ENCODE measurements around the gene ENTPD6.

ENTPD6 gene

GRCh38 chr20:25269057-25269832, 73.7 kb downstream of the ENTPD6 start:
- H3K9me3 Mint-ChIP-seq, result peaks cover 14% of the 10 kb centered on the region
- H3K36me3 Mint-ChIP-seq (ENCODE audit: low read depth), result peaks cover 72% of the 10 kb centered on the region
- DNase-seq, result no peak
- H3K27me3 Mint-ChIP-seq (ENCODE audit: low read depth, poor library complexity), result no peaks in the 10 kb centered on the region
- H3K4me3 Mint-ChIP-seq, result no peak overlapping the region
- H3K27ac Mint-ChIP-seq, result no peak overlapping the region
- no peak for TF ChIP-seq CTCF (IDR thresholded peaks at IDR 0.05)
- no peaks in the 10 kb centered on the region for H3K4me1 Mint-ChIP-seq

GRCh38 chr20:25269833-25270170, 74.3 kb downstream of the ENTPD6 start:
- Mint-ChIP-seq H3K36me3 (ENCODE audit: low read depth) (peaks cover 67% of the 10 kb centered on the region), H3K27me3 (ENCODE audit: low read depth, poor library complexity) (no peaks in the 10 kb centered on the region), H3K27ac (no peak overlapping the region), H3K9me3 (peaks cover 8% of the 10 kb centered on the region), H3K4me1 (no peaks in the 10 kb centered on the region), H3K4me3 (no peak overlapping the region)
- TF ChIP-seq CTCF (IDR thresholded peaks at IDR 0.05), result no peak
- DNase-seq, result no peak

GRCh38 chr20:25270829-25271251, 75.3 kb downstream of the ENTPD6 start:
- H3K36me3 Mint-ChIP-seq (ENCODE audit: low read depth), result peaks cover 57% of the 10 kb centered on the region
- H3K27me3 Mint-ChIP-seq (ENCODE audit: low read depth, poor library complexity), result no peaks in the 10 kb centered on the region
- no peak overlapping the region for H3K27ac Mint-ChIP-seq
- H3K4me1 Mint-ChIP-seq, result no peaks in the 10 kb centered on the region
- H3K9me3 Mint-ChIP-seq, result peaks cover 3% of the 10 kb centered on the region
- no peak for DNase-seq
- H3K4me3 Mint-ChIP-seq, result no peak overlapping the region
- no peak for TF ChIP-seq CTCF (IDR thresholded peaks at IDR 0.05)

- TF ChIP-seq CTCF (IDR thresholded peaks at IDR 0.05), result no peak
- no peaks in the 10 kb centered on the region for H3K9me3 Mint-ChIP-seq
- DNase-seq, result no peak
- no peaks in the 10 kb centered on the region for H3K27me3 Mint-ChIP-seq (ENCODE audit: low read depth, poor library complexity)
- H3K27ac Mint-ChIP-seq, result no peak overlapping the region
- peaks cover 49% of the 10 kb centered on the region for H3K36me3 Mint-ChIP-seq (ENCODE audit: low read depth)
- H3K4me3 Mint-ChIP-seq, result no peak overlapping the region
- H3K4me1 Mint-ChIP-seq, result no peaks in the 10 kb centered on the region
Measured at GRCh38 chr20:25271486-25272222, 76.1 kb downstream of the ENTPD6 start.

GRCh38 chr20:25272223-25273000, 76.9 kb downstream of the ENTPD6 start:
- no peak for DNase-seq
- no peak overlapping the region for H3K4me3 Mint-ChIP-seq
- no peak for TF ChIP-seq CTCF (IDR thresholded peaks at IDR 0.05)
- no peaks in the 10 kb centered on the region for H3K9me3 Mint-ChIP-seq
- no peaks in the 10 kb centered on the region for H3K27me3 Mint-ChIP-seq (ENCODE audit: low read depth, poor library complexity)
- H3K36me3 Mint-ChIP-seq (ENCODE audit: low read depth), result peaks cover 41% of the 10 kb centered on the region
- no peaks in the 10 kb centered on the region for H3K4me1 Mint-ChIP-seq
- no peak overlapping the region for H3K27ac Mint-ChIP-seq
